ENCODE data around the gene HPCA. TPM values are rescaled to one million over a fixed set of nuclear protein-coding genes. Genes with fewer than 3 reads are reported as not detected.
A peak's percentile ranks its signal among the peaks of the same experiment; 100 is the strongest.

HPCA gene
- not detected in 2 replicates for total RNA-seq
- long read RNA-seq = 0 reads

DNA sequence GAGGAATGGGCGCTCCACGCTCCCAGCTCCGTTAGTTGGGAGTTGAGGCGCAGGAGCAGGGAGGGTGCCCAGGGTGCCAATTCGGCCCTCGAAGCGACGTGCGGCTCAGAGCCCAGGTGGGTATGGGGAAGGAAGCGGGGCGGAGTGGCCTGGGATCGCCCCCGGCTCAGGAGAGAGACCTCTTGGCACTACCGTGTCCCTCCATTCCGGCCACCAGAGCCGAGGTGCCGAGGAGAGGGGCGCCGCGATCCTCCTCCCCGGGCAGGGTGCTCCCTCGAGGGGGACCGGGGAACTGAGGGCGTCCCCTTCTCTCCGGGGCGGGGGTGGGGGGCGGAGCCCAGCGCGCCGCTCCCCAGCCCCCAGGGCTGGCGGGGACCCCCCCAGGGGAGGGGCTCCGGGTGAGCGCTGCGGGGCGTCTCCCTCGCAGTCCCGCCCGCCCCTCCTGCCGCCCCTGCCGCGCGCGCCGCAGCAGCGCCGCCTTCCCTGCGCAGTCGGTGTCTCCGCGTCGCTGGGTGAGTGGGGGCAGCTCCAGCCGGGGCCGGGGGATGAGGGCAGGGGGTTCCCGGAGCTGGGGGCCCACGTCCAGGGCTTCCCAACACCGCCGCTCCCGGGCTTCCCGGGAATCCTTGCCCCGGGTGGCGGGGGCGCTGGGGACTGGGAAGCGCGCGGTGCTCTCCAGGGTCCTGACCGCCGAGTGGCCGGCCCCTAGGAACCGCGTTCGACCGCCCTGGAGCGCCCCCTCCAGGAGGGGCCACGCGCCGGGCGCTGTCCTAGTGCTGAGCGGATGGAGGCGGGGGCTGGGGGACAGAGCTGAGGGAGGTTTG lies at the start of gene HPCA:
Gene HPCA, plus strand, starts transcription at position 488 of the 824 bp plus-strand sequence. CDS start 2,408 bp downstream, outside the sequence.
- Mint-ChIP-seq H3K4me1 (ENCODE audit: unreplicated experiment) (peaks cover 6% of the 10 kb centered on the region), H3K9me3 (ENCODE audit: unreplicated experiment) (no peaks in the 10 kb centered on the region), H3K27me3 (ENCODE audit: unreplicated experiment) (peaks cover 44% of the 10 kb centered on the region), H3K4me3 (ENCODE audit: unreplicated experiment) (peak within 1 kb of the TSS; percentile 53), H3K27ac (ENCODE audit: unreplicated experiment) (no peak within 1 kb of the TSS), H3K36me3 (ENCODE audit: unreplicated experiment) (no peaks in the 10 kb centered on the region)
- peak; percentile 93 for DNase-seq (ENCODE audit: extremely low spot score, unreplicated experiment)
- TF ChIP-seq, protein P1, sequence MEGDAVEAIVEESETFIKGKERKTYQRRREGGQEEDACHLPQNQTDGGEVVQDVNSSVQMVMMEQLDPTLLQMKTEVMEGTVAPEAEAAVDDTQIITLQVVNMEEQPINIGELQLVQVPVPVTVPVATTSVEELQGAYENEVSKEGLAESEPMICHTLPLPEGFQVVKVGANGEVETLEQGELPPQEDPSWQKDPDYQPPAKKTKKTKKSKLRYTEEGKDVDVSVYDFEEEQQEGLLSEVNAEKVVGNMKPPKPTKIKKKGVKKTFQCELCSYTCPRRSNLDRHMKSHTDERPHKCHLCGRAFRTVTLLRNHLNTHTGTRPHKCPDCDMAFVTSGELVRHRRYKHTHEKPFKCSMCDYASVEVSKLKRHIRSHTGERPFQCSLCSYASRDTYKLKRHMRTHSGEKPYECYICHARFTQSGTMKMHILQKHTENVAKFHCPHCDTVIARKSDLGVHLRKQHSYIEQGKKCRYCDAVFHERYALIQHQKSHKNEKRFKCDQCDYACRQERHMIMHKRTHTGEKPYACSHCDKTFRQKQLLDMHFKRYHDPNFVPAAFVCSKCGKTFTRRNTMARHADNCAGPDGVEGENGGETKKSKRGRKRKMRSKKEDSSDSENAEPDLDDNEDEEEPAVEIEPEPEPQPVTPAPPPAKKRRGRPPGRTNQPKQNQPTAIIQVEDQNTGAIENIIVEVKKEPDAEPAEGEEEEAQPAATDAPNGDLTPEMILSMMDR (IDR thresholded peaks at IDR 0.05) = peak; percentile 75

DNA sequence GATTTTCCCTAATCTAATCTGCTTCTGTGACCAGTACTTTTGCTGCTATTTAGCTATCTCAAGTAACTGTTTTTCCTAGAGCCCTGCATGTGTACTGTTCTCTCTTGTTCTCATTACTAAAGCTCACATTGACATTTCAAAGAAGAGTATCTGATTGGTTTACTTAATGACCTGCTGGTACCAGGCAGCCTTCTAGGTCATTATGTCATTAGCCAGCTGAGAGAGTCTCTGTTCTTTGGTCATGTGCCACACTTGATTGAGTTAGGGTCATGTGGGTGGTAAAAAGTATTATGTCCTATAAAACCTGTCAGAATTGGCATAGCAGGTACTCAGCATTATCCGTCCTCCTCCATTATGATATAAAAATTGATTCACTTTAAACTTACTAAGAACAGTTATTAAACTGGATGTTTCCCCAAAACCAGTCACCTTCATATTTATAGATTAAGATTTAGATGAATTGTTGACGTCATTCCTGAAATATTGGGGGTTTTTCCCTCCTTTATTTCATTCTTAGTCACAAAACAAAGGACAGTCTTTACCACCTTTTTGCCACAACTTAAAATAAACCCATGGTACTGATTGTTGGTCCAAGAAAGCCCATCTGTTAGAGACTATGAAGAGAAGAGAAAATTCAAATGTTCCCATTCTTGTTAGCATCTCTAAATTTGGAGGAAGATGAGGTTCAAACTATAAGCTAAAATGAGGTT lies 37.8 kb upstream of the HPCA start:
- Mint-ChIP-seq H3K36me3 (ENCODE audit: unreplicated experiment) (peaks cover 30% of the 10 kb centered on the region), H3K27ac (ENCODE audit: unreplicated experiment) (no peak overlapping the region), H3K27me3 (ENCODE audit: unreplicated experiment) (no peaks in the 10 kb centered on the region), H3K4me1 (ENCODE audit: unreplicated experiment) (no peaks in the 10 kb centered on the region), H3K4me3 (ENCODE audit: unreplicated experiment) (no peak overlapping the region), H3K9me3 (ENCODE audit: unreplicated experiment) (no peaks in the 10 kb centered on the region)
- DNase-seq (ENCODE audit: extremely low spot score, unreplicated experiment) = no peak
- TF ChIP-seq, protein P1 (IDR thresholded peaks at IDR 0.05) = no peak

DNA sequence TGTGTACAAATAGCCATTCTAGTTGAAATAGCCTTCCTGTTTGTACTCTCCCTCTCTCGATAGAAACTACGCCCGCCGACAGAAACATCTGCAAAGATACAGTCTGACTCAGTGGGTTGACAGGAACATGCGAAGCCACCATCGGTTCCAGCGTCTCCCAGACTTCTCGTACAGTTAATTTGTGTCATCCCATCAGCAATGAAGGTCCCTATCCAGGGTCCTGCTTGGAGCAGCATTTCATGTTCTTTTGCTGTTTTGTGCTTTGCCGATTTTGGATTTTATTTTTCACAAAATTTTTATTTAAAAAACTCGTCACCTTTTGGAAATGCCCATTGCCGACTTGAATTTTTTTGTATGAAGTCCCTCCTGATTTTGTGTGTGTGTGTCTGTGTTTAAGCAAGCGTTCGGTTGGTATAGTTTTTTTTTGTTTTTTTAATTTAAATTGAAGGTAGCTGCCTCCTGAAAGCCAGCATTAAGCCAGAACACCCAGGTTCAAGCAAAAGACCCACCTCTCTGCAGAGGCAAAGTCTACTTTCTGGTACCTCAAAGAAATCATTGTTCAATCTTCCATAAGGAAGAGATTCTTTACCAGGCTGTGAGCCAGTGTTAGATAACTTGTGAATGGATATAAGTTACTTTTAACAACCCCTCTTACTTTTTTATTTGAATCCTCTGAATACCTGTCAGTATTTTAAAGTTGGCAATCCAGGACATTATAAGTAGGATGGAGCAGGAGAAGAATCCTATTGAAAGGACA lies 30.3 kb upstream of the HPCA start:
- peak; percentile 34 for DNase-seq (ENCODE audit: extremely low spot score, unreplicated experiment)
- Mint-ChIP-seq H3K4me1 (ENCODE audit: unreplicated experiment) (no peaks in the 10 kb centered on the region), H3K27ac (ENCODE audit: unreplicated experiment) (no peak overlapping the region), H3K36me3 (ENCODE audit: unreplicated experiment) (peaks cover 46% of the 10 kb centered on the region), H3K4me3 (ENCODE audit: unreplicated experiment) (no peak overlapping the region), H3K27me3 (ENCODE audit: unreplicated experiment) (no peaks in the 10 kb centered on the region), H3K9me3 (ENCODE audit: unreplicated experiment) (no peaks in the 10 kb centered on the region)
- TF ChIP-seq, protein P1 (IDR thresholded peaks at IDR 0.05) = no peak

DNA sequence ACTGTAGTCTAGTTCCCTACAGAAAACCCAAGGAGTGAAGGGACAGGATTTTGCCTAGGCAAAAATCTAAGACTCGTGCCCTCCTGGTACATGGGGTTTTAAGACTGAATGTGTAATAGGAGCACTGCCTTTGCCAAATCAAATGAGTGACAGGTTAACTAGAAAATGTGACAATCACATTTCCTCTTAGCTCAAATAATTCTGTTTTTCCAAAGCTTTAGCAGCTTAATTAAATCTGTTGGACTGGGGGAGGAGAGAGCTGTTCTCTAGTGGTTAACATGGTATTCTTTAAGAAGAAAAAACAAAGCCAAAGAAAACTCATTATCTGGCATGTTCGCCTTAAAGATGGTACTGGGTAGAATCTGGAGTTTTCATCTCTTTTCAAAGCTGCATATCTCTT lies 28.2 kb upstream of the HPCA start:
- H3K36me3 Mint-ChIP-seq (ENCODE audit: unreplicated experiment) = peaks cover 52% of the 10 kb centered on the region
- TF ChIP-seq, protein P1 (IDR thresholded peaks at IDR 0.05) = no peak
- DNase-seq (ENCODE audit: extremely low spot score, unreplicated experiment) = no peak
- H3K27me3 Mint-ChIP-seq (ENCODE audit: unreplicated experiment) = no peaks in the 10 kb centered on the region
- H3K4me1 Mint-ChIP-seq (ENCODE audit: unreplicated experiment) = no peaks in the 10 kb centered on the region
- no peak overlapping the region for H3K4me3 Mint-ChIP-seq (ENCODE audit: unreplicated experiment)
- no peak overlapping the region for H3K27ac Mint-ChIP-seq (ENCODE audit: unreplicated experiment)
- no peaks in the 10 kb centered on the region for H3K9me3 Mint-ChIP-seq (ENCODE audit: unreplicated experiment)
